PFSK-1 (cell line): ENCODE results near the gene METTL25.

Source experiments
- FOXP2 ChIP-seq: optimal IDR thresholded peaks from 2 replicates; pipeline ENCODE3; 2011; ENCODE audit warnings: borderline replicate concordance, control low read depth, inconsistent platforms; ENCODE audit not compliant: insufficient read depth; ENCODE audit errors: extremely low read length, extremely low read depth
- POLR2AphosphoS5 ChIP-seq: IDR thresholded peaks from 2 replicates; pipeline ENCODE4 v1.6.1; 2012; ENCODE audit warnings: low read depth, mild to moderate bottlenecking, control low read depth, low read length, moderate library complexity
- SIN3A ChIP-seq: IDR thresholded peaks from 2 replicates; pipeline ENCODE4 v1.6.1; 2012; ENCODE audit warnings: mild to moderate bottlenecking, low read length, moderate library complexity, borderline replicate concordance; ENCODE audit not compliant: insufficient read depth
- TAF1 ChIP-seq: IDR thresholded peaks from 2 replicates; pipeline ENCODE4 v1.6.1; 2012; ENCODE audit warnings: low read length, control low read depth, borderline replicate concordance; ENCODE audit not compliant: insufficient read depth
- TF ChIP-seq, protein P1 (sequence below), 2 experiments: IDR thresholded peaks; 2 replicates each; pipeline versions ENCODE4 v1.6.1 to v1.8.0; 2011 to 2012; ENCODE audit warnings: low read depth in 2 of 2, low read length in 2 of 2, control low read depth in 1 of 2, inconsistent platforms in 1 of 2, mild to moderate bottlenecking in 1 of 2, moderate library complexity in 1 of 2; ENCODE audit not compliant: insufficient read depth in 1 of 2

DNA sequence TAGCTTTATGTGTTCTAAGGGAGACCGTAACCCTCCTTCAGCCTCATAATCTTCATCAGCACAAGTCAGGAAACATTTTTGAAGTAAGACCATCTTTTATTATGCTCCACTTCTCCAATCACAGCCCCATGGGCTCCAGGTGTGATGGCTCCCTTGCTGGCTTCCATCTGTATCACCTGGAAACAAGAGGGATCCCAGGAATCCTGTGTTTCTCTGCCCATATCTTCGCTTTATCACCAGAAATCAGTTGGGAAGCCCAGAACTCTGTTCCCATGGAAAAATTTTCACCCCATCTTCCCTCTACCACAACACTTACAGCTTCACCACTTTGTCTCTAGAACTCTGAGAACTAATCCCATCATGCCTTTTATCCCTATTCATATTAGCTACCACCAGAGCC, 68.3 kb downstream of the METTL25 start:
- TF ChIP-seq POLR2AphosphoS5 (no peak), TAF1 (no peak), SIN3A (no peak), FOXP2 (no peak)
- TF ChIP-seq, protein P1, sequence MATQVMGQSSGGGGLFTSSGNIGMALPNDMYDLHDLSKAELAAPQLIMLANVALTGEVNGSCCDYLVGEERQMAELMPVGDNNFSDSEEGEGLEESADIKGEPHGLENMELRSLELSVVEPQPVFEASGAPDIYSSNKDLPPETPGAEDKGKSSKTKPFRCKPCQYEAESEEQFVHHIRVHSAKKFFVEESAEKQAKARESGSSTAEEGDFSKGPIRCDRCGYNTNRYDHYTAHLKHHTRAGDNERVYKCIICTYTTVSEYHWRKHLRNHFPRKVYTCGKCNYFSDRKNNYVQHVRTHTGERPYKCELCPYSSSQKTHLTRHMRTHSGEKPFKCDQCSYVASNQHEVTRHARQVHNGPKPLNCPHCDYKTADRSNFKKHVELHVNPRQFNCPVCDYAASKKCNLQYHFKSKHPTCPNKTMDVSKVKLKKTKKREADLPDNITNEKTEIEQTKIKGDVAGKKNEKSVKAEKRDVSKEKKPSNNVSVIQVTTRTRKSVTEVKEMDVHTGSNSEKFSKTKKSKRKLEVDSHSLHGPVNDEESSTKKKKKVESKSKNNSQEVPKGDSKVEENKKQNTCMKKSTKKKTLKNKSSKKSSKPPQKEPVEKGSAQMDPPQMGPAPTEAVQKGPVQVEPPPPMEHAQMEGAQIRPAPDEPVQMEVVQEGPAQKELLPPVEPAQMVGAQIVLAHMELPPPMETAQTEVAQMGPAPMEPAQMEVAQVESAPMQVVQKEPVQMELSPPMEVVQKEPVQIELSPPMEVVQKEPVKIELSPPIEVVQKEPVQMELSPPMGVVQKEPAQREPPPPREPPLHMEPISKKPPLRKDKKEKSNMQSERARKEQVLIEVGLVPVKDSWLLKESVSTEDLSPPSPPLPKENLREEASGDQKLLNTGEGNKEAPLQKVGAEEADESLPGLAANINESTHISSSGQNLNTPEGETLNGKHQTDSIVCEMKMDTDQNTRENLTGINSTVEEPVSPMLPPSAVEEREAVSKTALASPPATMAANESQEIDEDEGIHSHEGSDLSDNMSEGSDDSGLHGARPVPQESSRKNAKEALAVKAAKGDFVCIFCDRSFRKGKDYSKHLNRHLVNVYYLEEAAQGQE (IDR thresholded peaks at IDR 0.05; ENCODE audit: insufficient read depth in 1 of 2, low read depth in 2 of 2, low read length in 2 of 2): no peak
